ENCODE data around the gene CNST. TPM values are rescaled to one million over a fixed set of nuclear protein-coding genes. Genes with fewer than 3 reads are reported as not detected.

CNST gene
- total and polyA plus RNA-seq, 9 of the 15 experiments (the other 6 are each of a cell fraction or from before 2014, with no cell fraction given): 17.0 to 55.3 (median 30.8) TPM

DNA sequence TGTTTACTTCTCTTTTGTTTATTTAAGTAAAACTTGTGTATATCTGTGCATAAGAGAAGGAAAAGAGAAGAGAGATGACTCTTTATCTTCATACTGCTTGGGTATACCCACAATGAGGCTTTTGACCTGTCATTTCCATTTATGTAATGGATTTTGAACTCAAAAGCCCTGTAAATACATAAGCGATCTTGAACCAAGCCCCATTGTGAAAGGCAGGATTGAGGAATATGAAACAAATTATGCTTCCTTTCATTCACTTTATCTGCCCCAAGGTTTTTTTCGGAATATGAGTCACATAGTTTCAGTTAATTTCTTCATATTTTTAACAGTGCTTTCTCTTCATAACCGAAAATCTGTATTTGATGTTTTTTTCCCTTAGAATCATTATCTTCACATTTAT, 21.4 kb downstream of the CNST start (continued):
- TF ChIP-seq, protein P1, sequence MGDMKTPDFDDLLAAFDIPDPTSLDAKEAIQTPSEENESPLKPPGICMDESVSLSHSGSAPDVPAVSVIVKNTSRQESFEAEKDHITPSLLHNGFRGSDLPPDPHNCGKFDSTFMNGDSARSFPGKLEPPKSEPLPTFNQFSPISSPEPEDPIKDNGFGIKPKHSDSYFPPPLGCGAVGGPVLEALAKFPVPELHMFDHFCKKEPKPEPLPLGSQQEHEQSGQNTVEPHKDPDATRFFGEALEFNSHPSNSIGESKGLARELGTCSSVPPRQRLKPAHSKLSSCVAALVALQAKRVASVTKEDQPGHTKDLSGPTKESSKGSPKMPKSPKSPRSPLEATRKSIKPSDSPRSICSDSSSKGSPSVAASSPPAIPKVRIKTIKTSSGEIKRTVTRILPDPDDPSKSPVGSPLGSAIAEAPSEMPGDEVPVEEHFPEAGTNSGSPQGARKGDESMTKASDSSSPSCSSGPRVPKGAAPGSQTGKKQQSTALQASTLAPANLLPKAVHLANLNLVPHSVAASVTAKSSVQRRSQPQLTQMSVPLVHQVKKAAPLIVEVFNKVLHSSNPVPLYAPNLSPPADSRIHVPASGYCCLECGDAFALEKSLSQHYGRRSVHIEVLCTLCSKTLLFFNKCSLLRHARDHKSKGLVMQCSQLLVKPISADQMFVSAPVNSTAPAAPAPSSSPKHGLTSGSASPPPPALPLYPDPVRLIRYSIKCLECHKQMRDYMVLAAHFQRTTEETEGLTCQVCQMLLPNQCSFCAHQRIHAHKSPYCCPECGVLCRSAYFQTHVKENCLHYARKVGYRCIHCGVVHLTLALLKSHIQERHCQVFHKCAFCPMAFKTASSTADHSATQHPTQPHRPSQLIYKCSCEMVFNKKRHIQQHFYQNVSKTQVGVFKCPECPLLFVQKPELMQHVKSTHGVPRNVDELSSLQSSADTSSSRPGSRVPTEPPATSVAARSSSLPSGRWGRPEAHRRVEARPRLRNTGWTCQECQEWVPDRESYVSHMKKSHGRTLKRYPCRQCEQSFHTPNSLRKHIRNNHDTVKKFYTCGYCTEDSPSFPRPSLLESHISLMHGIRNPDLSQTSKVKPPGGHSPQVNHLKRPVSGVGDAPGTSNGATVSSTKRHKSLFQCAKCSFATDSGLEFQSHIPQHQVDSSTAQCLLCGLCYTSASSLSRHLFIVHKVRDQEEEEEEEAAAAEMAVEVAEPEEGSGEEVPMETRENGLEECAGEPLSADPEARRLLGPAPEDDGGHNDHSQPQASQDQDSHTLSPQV (IDR thresholded peaks at IDR 0.05): no peak
- TF ChIP-seq NCOA2 (IDR thresholded peaks at IDR 0.05; ENCODE audit: partially characterized antibody in 2 of 2): no peak
- TF ChIP-seq SMARCA4 (IDR thresholded peaks at IDR 0.05): peak; percentile 28; the same call in 1 of the 2 replicates
- no peak for TF ChIP-seq ZSCAN29 (IDR thresholded peaks at IDR 0.05)
- TF ChIP-seq SMAD2 (IDR thresholded peaks at IDR 0.05; ENCODE audit: low read depth, low read length): no peak
- TF ChIP-seq SP2 (IDR thresholded peaks at IDR 0.05; ENCODE audit: extremely low read depth, low read depth, low read length, poor library complexity, severe bottlenecking): no peak
- no peak for TF ChIP-seq MCM5 (IDR thresholded peaks at IDR 0.05; ENCODE audit: low read depth)

DNA sequence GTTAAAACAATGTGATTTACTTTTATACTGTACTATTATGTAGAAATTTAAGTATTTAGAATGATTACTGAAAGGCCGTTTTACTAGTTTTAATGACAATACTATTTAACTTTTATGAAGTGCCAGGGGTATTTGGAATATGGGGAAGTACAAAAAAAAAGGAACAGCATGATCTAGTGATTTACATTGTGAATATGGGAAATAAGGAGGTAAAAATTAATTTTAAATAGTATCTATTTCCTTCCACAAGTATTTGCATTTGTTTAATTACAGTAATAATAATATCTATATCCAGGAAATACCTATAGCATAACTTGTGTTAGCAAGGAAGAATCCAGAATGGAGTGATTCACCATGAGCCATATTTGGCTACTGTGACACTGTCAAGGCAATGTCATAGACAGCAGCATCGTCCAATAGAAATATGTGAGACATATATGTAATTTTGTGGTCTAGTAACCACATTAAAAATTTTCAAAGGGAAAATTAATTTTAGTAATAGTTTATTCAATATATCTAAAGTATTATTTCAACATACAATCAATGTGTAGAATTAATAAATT, 22.0 kb downstream of the CNST start:
- Histone ChIP-seq H4K20me1 (replicated peaks; ENCODE audit: control insufficient read depth, insufficient read depth, low read length) (no peaks in the 10 kb centered on the region), H2AFZ (ENCODE audit: low read depth, low read length) (no peak overlapping the region), H3K4me2 (ENCODE audit: insufficient read depth, low read length) (no peak overlapping the region), H3K79me2 (ENCODE audit: control insufficient read depth, insufficient read depth, low read length) (peaks cover 86% of the 10 kb centered on the region), H3K4me1 (replicated peaks in 1 of 2; ENCODE audit: control insufficient read depth in 2 of 2, insufficient read depth in 2 of 2, low read length in 2 of 2) (peaks cover 4 to 19% of the 10 kb centered on the region in 2 experiments), H3K4me3 (no peak overlapping the region), H3K27me3 (ENCODE audit: control insufficient read depth in 2 of 2, insufficient read depth in 2 of 2, low read length in 2 of 2) (no peaks in the 10 kb centered on the region), H3K9ac (ENCODE audit: insufficient read depth in 1 of 2, low read depth in 2 of 2, low read length in 2 of 2) (no peak overlapping the region), H3K9me3 (replicated peaks; ENCODE audit: control insufficient read depth, insufficient read depth, low read depth, low read length) (0 out of 2 replicates have a peak, but pooled peaks cover 2% of the 10 kb centered on the region), H3K36me3 (ENCODE audit: control insufficient read depth, insufficient read depth, low read length) (peaks cover 53% of the 10 kb centered on the region), H3K27ac (ENCODE audit: extremely low read depth, low read depth, low read length) (peak overlapping the region; percentile 63; the same call in 1 of the 3 replicates), H3K9me1 (ENCODE audit: control insufficient read depth, insufficient read depth, low read length) (no peaks in the 10 kb centered on the region)
- FAIRE-seq: no peak
- no TSS peak for BruUV-seq (replicated peaks)
- no peak for ATAC-seq
- ChIA-PET CTCF (ENCODE audit: low intra/inter-chr PET ratio) (no interaction called here), POLR2A (no interaction called here)
- 62% methylated on average over 2 of the region's 2 CpGs for WGBS (ENCODE audit: insufficient coverage, low coverage, missing lambda C conversion rate)
- intact Hi-C loops (cut with micrococcal nuclease): no loop called here
- DNase-seq (ENCODE audit: extremely low read depth in 1 of 4, low spot score in 3 of 4): no peak
- in situ Hi-C loops (cut with MboI): no loop called here
- TF ChIP-seq IRF2 (CRISPR knock-in tag; IDR thresholded peaks at IDR 0.05) (no peak), POU5F1 (IDR thresholded peaks at IDR 0.05; ENCODE audit: borderline replicate concordance, low read depth, low read length, partially characterized antibody) (no peak), NFRKB (IDR thresholded peaks at IDR 0.05; ENCODE audit: low read depth) (no peak), SOX6 (IDR thresholded peaks at IDR 0.05) (no peak), BRF1 (IDR thresholded peaks at IDR 0.05; ENCODE audit: borderline replicate concordance, extremely low read depth, insufficient read length) (no peak), MAFG (tag; conservative IDR thresholded peaks at IDR 0.05) (no peak), FOSL1 (tag; conservative IDR thresholded peaks at IDR 0.05) (peak; percentile 6; the same call in 1 of the 2 replicates), TAF15 (IDR thresholded peaks at IDR 0.05; ENCODE audit: low read depth, low read length) (no peak)

All from K562 (cell line).